Dendritic cell treated with granulocyte-macrophage colony-stimulating factor and Interleukin-4, amounts not matched to agents 40 ng/mL and 50 ng/mL, for 4 days (primary cell): ENCODE data around the gene CDK15.
"Not testable (repeated sequence)": the region's sequence is repeated elsewhere in the genome, so short reads cannot be mapped to it uniquely, and the experiment has no call there.

ENCODE experiments used
- H3K27ac Mint-ChIP-seq: one replicate; pipeline ENCODE4 v1.8.0; 2022; ENCODE audit warnings: mild to moderate bottlenecking, mixed read lengths
- H3K27me3 Mint-ChIP-seq: one replicate; pipeline ENCODE4 v1.8.0; 2022; ENCODE audit warnings: mild to moderate bottlenecking, mixed read lengths
- H3K36me3 Mint-ChIP-seq: one replicate; pipeline ENCODE4 v1.8.0; 2022; ENCODE audit warnings: low read depth, mixed read lengths
- H3K4me1 Mint-ChIP-seq: one replicate; pipeline ENCODE4 v1.8.0; 2022; ENCODE audit warnings: low read depth, mixed read lengths
- H3K4me3 Mint-ChIP-seq: one replicate; pipeline ENCODE4 v1.8.0; 2022; ENCODE audit warnings: mild to moderate bottlenecking, moderate library complexity, mixed read lengths
- H3K9me3 Mint-ChIP-seq: one replicate; pipeline ENCODE4 v1.8.0; 2022; ENCODE audit warnings: mixed read lengths
- intact Hi-C: fragments of 100-400 bp; cut with micrococcal nuclease; formaldehyde crosslinking; loops from one replicate; pipeline ENCODE4 v1.15.0; 2022

Gene CDK15

GRCh38 chr2:201806442-201807170, at the start of gene CDK15:
CDK15 (plus strand) TSS chr2:201806537; CDS start chr2:201806665, 128 bp downstream.
- no peaks in the 10 kb centered on the region for H3K36me3 Mint-ChIP-seq
- no peak within 1 kb of the TSS for H3K27ac Mint-ChIP-seq
- no peaks in the 10 kb centered on the region for H3K4me1 Mint-ChIP-seq
- no peak within 1 kb of the TSS for H3K4me3 Mint-ChIP-seq
- intact Hi-C loops = no loop called here
- no peaks in the 10 kb centered on the region for H3K27me3 Mint-ChIP-seq
- H3K9me3 Mint-ChIP-seq = no peaks in the 10 kb centered on the region

- intact Hi-C loops = no loop called here
Measured at GRCh38 chr2:201758234-201758633, 48.1 kb upstream of the CDK15 start.

GRCh38 chr2:201758873-201759272, 47.5 kb upstream of the CDK15 start:
- Mint-ChIP-seq H3K4me1 (no peaks in the 10 kb centered on the region), H3K27me3 (no peaks in the 10 kb centered on the region)

More at GRCh38 chr2:201758234-201758633, 48.1 kb upstream of the CDK15 start:
- Mint-ChIP-seq H3K9me3 (no peaks in the 10 kb centered on the region), H3K36me3 (peaks cover 68% of the 10 kb centered on the region), H3K4me3 (no peak overlapping the region), H3K4me1 (no peaks in the 10 kb centered on the region), H3K27me3 (no peaks in the 10 kb centered on the region), H3K27ac (no peak overlapping the region)

GRCh38 chr2:201759567-201759966, 46.8 kb upstream of the CDK15 start:
- intact Hi-C loops = no loop called here
- no peaks in the 10 kb centered on the region for H3K27me3 Mint-ChIP-seq
- no peak overlapping the region for H3K4me3 Mint-ChIP-seq
- H3K27ac Mint-ChIP-seq = no peak overlapping the region
- no peaks in the 10 kb centered on the region for H3K9me3 Mint-ChIP-seq
- peaks cover 68% of the 10 kb centered on the region for H3K36me3 Mint-ChIP-seq
- no peaks in the 10 kb centered on the region for H3K4me1 Mint-ChIP-seq

More at GRCh38 chr2:201758873-201759272, 47.5 kb upstream of the CDK15 start:
- H3K36me3 Mint-ChIP-seq = peaks cover 70% of the 10 kb centered on the region
- no peak overlapping the region for H3K27ac Mint-ChIP-seq
- intact Hi-C loops = no loop called here
- H3K9me3 Mint-ChIP-seq = no peaks in the 10 kb centered on the region
- H3K4me3 Mint-ChIP-seq = no peak overlapping the region

GRCh38 chr2:201761101-201761500, 45.2 kb upstream of the CDK15 start:
- H3K4me1 Mint-ChIP-seq = no peaks in the 10 kb centered on the region
- H3K36me3 Mint-ChIP-seq = peaks cover 60% of the 10 kb centered on the region
- intact Hi-C loops = no loop called here
- H3K9me3 Mint-ChIP-seq = no peaks in the 10 kb centered on the region
- no peaks in the 10 kb centered on the region for H3K27me3 Mint-ChIP-seq
- H3K27ac Mint-ChIP-seq = no peak overlapping the region
- H3K4me3 Mint-ChIP-seq = no peak overlapping the region

GRCh38 chr2:201764469-201764868, 41.9 kb upstream of the CDK15 start:
- H3K27me3 Mint-ChIP-seq, H3K9me3 Mint-ChIP-seq, H3K4me3 Mint-ChIP-seq, intact Hi-C loops, H3K4me1 Mint-ChIP-seq, H3K27ac Mint-ChIP-seq: not testable (repeated sequence)
- H3K36me3 Mint-ChIP-seq = peaks cover 58% of the 10 kb centered on the region

GRCh38 chr2:201765799-201766198, 40.5 kb upstream of the CDK15 start:
- Mint-ChIP-seq H3K27me3 (no peaks in the 10 kb centered on the region), H3K4me1 (no peaks in the 10 kb centered on the region), H3K36me3 (peaks cover 44% of the 10 kb centered on the region), H3K4me3 (no peak overlapping the region), H3K9me3 (no peaks in the 10 kb centered on the region), H3K27ac (no peak overlapping the region)
- intact Hi-C loops = no loop called here

GRCh38 chr2:201768918-201769317, 37.4 kb upstream of the CDK15 start:
- Mint-ChIP-seq H3K27ac (no peak overlapping the region), H3K4me1 (no peaks in the 10 kb centered on the region), H3K36me3 (peaks cover 28% of the 10 kb centered on the region)

GRCh38 chr2:201769666-201770373, 36.5 kb upstream of the CDK15 start:
- H3K4me1 Mint-ChIP-seq = no peaks in the 10 kb centered on the region
- no peaks in the 10 kb centered on the region for H3K9me3 Mint-ChIP-seq
- H3K4me3 Mint-ChIP-seq = no peak overlapping the region
- peaks cover 27% of the 10 kb centered on the region for H3K36me3 Mint-ChIP-seq
- no peaks in the 10 kb centered on the region for H3K27me3 Mint-ChIP-seq
- no peak overlapping the region for H3K27ac Mint-ChIP-seq
- intact Hi-C loops = no loop called here

More at GRCh38 chr2:201768918-201769317, 37.4 kb upstream of the CDK15 start:
- no peaks in the 10 kb centered on the region for H3K27me3 Mint-ChIP-seq
- H3K9me3 Mint-ChIP-seq = no peaks in the 10 kb centered on the region
- no peak overlapping the region for H3K4me3 Mint-ChIP-seq
- intact Hi-C loops = no loop called here

- Mint-ChIP-seq H3K4me3 (no peak overlapping the region), H3K9me3 (no peaks in the 10 kb centered on the region), H3K27me3 (no peaks in the 10 kb centered on the region), H3K27ac (no peak overlapping the region), H3K4me1 (peaks cover 7% of the 10 kb centered on the region), H3K36me3 (peaks cover 14% of the 10 kb centered on the region)
- intact Hi-C loops = no loop called here
Measured at GRCh38 chr2:201773990-201774389, 32.3 kb upstream of the CDK15 start.

GRCh38 chr2:201774546-201774945, 31.8 kb upstream of the CDK15 start:
- Mint-ChIP-seq H3K9me3 (no peaks in the 10 kb centered on the region), H3K36me3 (peaks cover 14% of the 10 kb centered on the region), H3K4me1 (peaks cover 7% of the 10 kb centered on the region), H3K27ac (no peak overlapping the region), H3K27me3 (no peaks in the 10 kb centered on the region), H3K4me3 (no peak overlapping the region)
- intact Hi-C loops = no loop called here

GRCh38 chr2:201775326-201775725, 31.0 kb upstream of the CDK15 start:
- no peaks in the 10 kb centered on the region for H3K27me3 Mint-ChIP-seq
- peaks cover 17% of the 10 kb centered on the region for H3K36me3 Mint-ChIP-seq
- peaks cover 13% of the 10 kb centered on the region for H3K4me1 Mint-ChIP-seq
- no peak overlapping the region for H3K27ac Mint-ChIP-seq
- no peak overlapping the region for H3K4me3 Mint-ChIP-seq
- H3K9me3 Mint-ChIP-seq = no peaks in the 10 kb centered on the region
- intact Hi-C loops = no loop called here

GRCh38 chr2:201777043-201777442, 29.3 kb upstream of the CDK15 start:
- H3K27me3 Mint-ChIP-seq = peaks cover 2% of the 10 kb centered on the region
- intact Hi-C loops = no loop called here
- peaks cover 21% of the 10 kb centered on the region for H3K4me1 Mint-ChIP-seq
- H3K4me3 Mint-ChIP-seq = no peak overlapping the region
- H3K36me3 Mint-ChIP-seq = peaks cover 31% of the 10 kb centered on the region
- no peak overlapping the region for H3K27ac Mint-ChIP-seq
- H3K9me3 Mint-ChIP-seq = no peaks in the 10 kb centered on the region

- peaks cover 21% of the 10 kb centered on the region for H3K4me1 Mint-ChIP-seq
- no peak overlapping the region for H3K4me3 Mint-ChIP-seq
- H3K27me3 Mint-ChIP-seq = peaks cover 7% of the 10 kb centered on the region
- H3K27ac Mint-ChIP-seq = no peak overlapping the region
- intact Hi-C loops = no loop called here
- peaks cover 31% of the 10 kb centered on the region for H3K36me3 Mint-ChIP-seq
- H3K9me3 Mint-ChIP-seq = no peaks in the 10 kb centered on the region
Measured at GRCh38 chr2:201777869-201778268, 28.5 kb upstream of the CDK15 start.
